Ectodermal cell (in vitro differentiated cells): ENCODE measurements around the gene TRMT2A.

Source experiments
- H3K27ac ChIP-seq: 2 replicates; pipeline ENCODE4 v1.7.0; 2013; ENCODE audit warnings: mild to moderate bottlenecking, low read depth, low read length; ENCODE audit not compliant: insufficient read depth, poor library complexity, severe bottlenecking
- H3K27me3 ChIP-seq: 2 replicates; pipeline ENCODE4 v1.7.0; 2013; ENCODE audit warnings: mild to moderate bottlenecking, low read length; ENCODE audit not compliant: insufficient read depth, control insufficient read depth, poor library complexity, severe bottlenecking
- H3K36me3 ChIP-seq: one replicate; pipeline ENCODE4 v1.7.0; 2013; ENCODE audit warnings: low read length; ENCODE audit not compliant: control insufficient read depth, insufficient read depth
- H3K4me1 ChIP-seq: one replicate; pipeline ENCODE4 v1.7.0; 2013; ENCODE audit warnings: low read length; ENCODE audit not compliant: control insufficient read depth, insufficient read depth
- H3K4me3 ChIP-seq: 2 replicates; pipeline ENCODE4 v1.7.0; 2013; ENCODE audit warnings: low read depth, low read length, control low read depth; ENCODE audit not compliant: insufficient read depth
- H3K9me3 ChIP-seq: 2 replicates; pipeline ENCODE4 v1.7.0; 2013; ENCODE audit warnings: mild to moderate bottlenecking, low read length, moderate library complexity; ENCODE audit not compliant: control insufficient read depth
- WGBS, 2 experiments: methylation state at CpG; one replicate each; pipeline ENCODE4 v1.1.7; 2013; ENCODE audit warnings: missing lambda C conversion rate in 2 of 2; 5-methylcytosine and 5-hydroxymethylcytosine counted together

Gene TRMT2A

DNA sequence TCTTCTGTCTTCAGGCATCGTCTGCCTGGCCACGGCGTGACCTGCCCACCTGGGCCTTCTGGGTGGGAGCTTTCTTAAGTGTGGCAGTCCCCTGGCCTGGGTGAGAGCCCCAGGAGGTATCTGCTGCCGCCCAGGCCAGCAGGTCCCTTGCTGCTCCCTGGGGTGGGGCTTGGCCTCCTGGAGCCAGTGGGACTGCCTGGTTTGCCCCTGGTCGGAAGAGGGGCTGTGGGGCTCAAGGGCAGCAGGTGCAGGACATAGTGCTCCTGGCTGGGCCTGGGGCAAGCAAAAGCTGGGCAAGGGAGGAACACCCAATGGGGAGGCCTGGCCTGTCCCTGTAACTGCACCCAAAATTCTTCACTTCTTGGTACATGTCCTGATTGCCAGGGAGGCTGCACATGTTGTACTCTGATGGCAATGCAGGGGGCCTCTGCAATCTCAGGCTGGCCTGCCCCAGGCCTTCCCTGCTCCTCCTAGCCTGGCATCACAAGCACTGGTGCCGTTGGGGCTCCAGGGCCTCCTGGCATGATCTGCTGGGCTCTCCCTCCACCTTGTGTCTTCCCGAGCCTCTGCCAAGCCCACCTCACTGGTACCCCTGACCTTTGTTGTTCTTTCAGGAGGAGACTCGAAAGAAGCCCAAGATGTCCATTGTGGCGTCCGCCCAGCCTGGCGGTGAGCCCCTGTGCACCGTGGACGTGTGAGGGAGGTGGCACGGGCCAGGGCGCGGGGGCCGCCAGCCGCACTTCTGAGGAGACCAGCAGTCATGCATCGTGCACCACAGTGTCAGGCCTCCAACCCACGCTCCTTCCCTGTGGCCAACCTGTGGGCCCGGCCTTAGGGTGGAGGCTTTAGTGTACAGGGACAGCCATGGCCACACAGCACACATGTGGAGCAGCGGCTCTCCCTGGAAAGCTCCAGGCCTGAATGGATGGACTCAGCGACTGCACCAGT lies 7.3 kb downstream of the TRMT2A start:
- no peaks in the 10 kb centered on the region for H3K9me3 ChIP-seq
- H3K27me3 ChIP-seq, result no peaks in the 10 kb centered on the region
- peaks cover 63% of the 10 kb centered on the region for H3K36me3 ChIP-seq
- no peak overlapping the region for H3K4me3 ChIP-seq
- WGBS, 2 experiments, result 96% methylated on average over 23 of the region's 23 CpGs
- H3K27ac ChIP-seq, result no peak overlapping the region
- H3K4me1 ChIP-seq, result no peaks in the 10 kb centered on the region

GRCh38 chr22:20108757-20109230 lies 8.2 kb downstream of the TRMT2A start:
- Histone ChIP-seq H3K27ac (no peak overlapping the region), H3K4me3 (no peak overlapping the region), H3K9me3 (no peaks in the 10 kb centered on the region), H3K27me3 (no peaks in the 10 kb centered on the region), H3K4me1 (no peaks in the 10 kb centered on the region), H3K36me3 (peaks cover 63% of the 10 kb centered on the region)
- WGBS, 2 experiments, result 89 to 90% methylated on average over 12 of the region's 12 CpGs

DNA sequence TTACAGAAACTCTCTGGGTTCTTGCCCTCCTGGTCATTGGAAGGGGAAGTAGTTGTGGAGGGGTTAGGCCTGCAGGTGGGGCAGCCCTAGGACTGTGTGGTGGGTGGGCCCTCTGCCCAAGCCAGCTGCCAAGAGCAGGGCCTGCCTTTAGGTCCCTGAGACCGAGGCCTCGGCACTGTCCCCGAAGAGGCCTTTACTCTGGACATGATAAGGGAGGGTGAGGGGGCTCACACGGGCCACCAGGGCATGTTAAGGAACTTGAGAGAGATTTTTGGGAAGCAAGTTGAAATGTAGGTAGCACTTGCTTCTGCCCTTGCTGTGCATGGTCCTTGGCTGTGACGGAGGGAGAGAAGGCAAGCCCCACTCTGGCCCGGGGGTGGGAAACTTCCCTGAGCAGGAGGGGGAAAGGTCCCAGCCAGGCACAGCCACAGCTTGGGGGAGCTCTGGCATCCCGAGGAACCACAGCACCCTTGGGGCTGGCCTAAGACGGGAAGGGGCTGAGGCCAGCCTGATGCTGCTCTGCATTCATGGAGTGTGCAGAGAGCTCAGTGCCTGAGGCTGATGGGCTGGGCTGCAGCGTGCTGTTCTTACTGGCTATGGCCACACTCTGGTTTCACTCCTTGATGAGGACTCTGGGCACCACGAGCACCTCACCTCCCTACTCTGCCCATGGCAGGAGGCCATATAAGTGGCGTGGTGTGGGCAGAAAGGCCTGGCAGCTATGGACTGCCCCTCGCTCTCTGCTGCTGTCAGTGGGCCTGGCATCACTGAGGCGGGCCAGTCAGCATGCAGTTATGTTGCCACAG lies 8.9 kb downstream of the TRMT2A start:
- H3K27me3 ChIP-seq, result no peaks in the 10 kb centered on the region
- no peaks in the 10 kb centered on the region for H3K4me1 ChIP-seq
- H3K4me3 ChIP-seq, result no peak overlapping the region
- 95 to 96% methylated on average over 13 of the region's 13 CpGs for WGBS, 2 experiments
- H3K36me3 ChIP-seq, result peaks cover 63% of the 10 kb centered on the region
- H3K9me3 ChIP-seq, result no peaks in the 10 kb centered on the region
- H3K27ac ChIP-seq, result no peak overlapping the region

DNA sequence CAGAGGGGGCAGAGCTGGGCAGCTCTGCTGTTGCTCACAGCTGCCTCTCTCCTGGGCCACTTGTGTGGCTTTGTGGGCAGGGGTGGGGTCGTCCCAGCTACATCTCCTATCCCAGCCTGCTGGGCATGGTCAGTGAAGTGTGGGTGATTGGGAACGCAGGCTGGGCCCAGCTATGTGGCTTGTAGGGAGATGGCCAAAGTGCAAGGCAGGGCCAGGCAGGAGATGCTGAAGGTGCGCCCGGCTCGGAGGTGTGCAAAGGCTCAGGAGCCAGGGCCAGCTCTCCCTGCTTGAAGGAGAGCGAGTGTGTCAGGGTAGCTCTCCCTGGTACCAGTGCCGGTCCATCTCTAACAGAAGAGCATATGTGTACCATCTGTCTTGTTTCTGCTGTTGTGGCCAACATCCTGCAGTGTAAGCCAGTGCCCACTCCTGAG lies 9.5 kb downstream of the TRMT2A start:
- Histone ChIP-seq H3K9me3 (no peaks in the 10 kb centered on the region), H3K4me1 (no peaks in the 10 kb centered on the region), H3K27me3 (no peaks in the 10 kb centered on the region), H3K4me3 (no peak overlapping the region), H3K27ac (no peak overlapping the region), H3K36me3 (peaks cover 63% of the 10 kb centered on the region)
- WGBS, 2 experiments, result 96 to 97% methylated on average over 7 of the region's 7 CpGs

- H3K4me1 ChIP-seq, result no peaks in the 10 kb centered on the region
- H3K27ac ChIP-seq, result no peak overlapping the region
- H3K36me3 ChIP-seq, result peaks cover 63% of the 10 kb centered on the region
- H3K4me3 ChIP-seq, result no peak overlapping the region
- WGBS, 2 experiments, result 96% methylated on average over 10 of the region's 10 CpGs
- no peaks in the 10 kb centered on the region for H3K27me3 ChIP-seq
- no peaks in the 10 kb centered on the region for H3K9me3 ChIP-seq
Measured at GRCh38 chr22:20106849-20107237, 10.2 kb downstream of the TRMT2A start.

DNA sequence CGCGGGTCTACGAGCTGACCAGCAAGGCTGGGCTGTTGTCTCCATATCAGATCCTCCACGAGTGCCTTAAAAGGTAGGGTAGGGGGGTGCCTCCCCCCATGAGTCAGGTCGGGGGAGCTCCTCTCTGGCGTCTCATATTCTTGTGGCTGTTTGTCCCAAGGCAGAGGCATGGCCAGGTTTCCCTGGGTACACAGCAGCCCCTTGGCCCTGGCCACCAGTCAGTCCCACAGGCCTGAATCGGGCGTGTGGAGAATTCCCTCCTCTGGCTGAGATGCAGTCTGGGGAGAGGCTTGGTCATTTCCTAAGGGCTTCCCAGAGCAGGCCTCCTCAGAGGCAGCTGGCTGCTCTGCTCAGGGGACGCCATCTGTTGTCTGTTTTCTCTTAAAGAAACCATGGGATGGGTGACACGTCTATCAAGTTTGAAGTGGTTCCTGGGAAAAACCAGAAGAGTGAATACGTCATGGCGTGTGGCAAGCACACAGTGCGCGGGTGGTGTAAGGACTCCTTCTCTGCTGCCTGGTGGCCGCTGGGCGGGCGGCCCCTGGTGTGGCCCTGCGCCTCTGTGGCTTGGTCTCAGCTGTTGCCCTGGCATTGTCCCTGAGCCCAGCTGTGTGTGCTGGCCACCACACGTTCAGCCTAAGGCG lies 10.7 kb downstream of the TRMT2A start:
- WGBS, 2 experiments, result 95 to 96% methylated on average over 20 of the region's 20 CpGs
- no peaks in the 10 kb centered on the region for H3K27me3 ChIP-seq
- H3K9me3 ChIP-seq, result no peaks in the 10 kb centered on the region
- no peak overlapping the region for H3K4me3 ChIP-seq
- H3K4me1 ChIP-seq, result no peaks in the 10 kb centered on the region
- no peak overlapping the region for H3K27ac ChIP-seq
- peaks cover 67% of the 10 kb centered on the region for H3K36me3 ChIP-seq

- no peaks in the 10 kb centered on the region for H3K27me3 ChIP-seq
- H3K27ac ChIP-seq, result no peak overlapping the region
- H3K36me3 ChIP-seq, result peaks cover 65% of the 10 kb centered on the region
- H3K9me3 ChIP-seq, result no peaks in the 10 kb centered on the region
- H3K4me1 ChIP-seq, result no peaks in the 10 kb centered on the region
- no peak overlapping the region for H3K4me3 ChIP-seq
- 97 to 98% methylated on average over 7 of the region's 7 CpGs for WGBS, 2 experiments
Measured at GRCh38 chr22:20105456-20106204, 11.4 kb downstream of the TRMT2A start.

DNA sequence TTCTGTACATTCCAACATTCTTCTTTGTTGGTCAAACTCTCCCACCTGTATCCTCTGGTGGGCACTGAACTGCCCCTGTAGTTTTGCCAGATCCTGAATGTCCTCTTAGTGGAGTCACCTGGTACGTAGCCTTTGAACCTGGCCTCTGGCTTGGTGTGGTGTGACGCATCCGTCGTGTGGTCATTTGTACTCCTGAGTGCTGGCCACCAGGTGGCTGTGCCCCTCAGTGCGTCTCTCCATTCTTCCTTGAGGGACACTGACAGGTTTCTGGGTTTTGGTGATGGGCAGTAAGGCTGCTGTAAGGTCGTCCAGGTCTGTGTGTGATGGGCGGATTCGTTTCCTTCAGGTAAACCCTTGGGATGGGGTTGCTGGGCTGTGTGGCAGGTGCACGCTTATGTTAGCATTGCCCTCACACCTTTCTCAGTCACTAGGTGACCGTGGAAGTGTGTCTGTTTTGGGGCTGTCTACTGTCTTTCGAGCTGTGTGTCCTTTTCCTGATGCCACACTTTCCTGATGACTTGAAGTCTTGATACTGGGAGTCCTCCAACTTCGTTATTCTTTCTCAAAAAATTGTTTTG lies 14.7 kb downstream of the TRMT2A start:
- Histone ChIP-seq H3K27ac (no peak overlapping the region), H3K9me3 (no peaks in the 10 kb centered on the region), H3K36me3 (peaks cover 58% of the 10 kb centered on the region), H3K4me3 (no peak overlapping the region), H3K27me3 (no peaks in the 10 kb centered on the region), H3K4me1 (no peaks in the 10 kb centered on the region)
- WGBS, 2 experiments, result 94 to 95% methylated on average over 12 of the region's 12 CpGs

DNA sequence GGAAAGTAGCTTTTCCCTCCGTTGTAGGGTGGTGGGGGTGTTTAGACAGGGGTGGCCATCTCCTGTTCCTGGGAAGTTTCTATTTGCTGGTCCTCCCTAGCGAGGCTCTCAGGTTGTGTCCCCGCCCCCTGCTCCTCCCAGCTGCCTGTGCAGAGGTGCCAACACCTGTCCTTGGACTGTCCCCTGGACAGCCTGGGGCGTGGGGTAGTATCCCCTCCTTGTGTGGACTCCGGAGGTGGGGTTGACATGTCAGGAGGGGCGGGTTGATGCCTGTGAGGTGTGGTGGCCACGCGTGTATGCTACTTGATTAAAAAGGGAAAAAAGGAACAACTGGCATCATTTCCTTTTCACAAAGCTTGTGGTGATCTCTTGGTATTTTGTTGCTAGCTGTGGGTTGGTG lies 15.4 kb downstream of the TRMT2A start:
- Histone ChIP-seq H3K27ac (no peak overlapping the region), H3K4me3 (no peak overlapping the region), H3K27me3 (no peaks in the 10 kb centered on the region), H3K36me3 (peaks cover 60% of the 10 kb centered on the region), H3K9me3 (no peaks in the 10 kb centered on the region), H3K4me1 (no peaks in the 10 kb centered on the region)
- 93 to 98% methylated on average over 8 of the region's 8 CpGs for WGBS, 2 experiments
